Bronchial epithelial cell (primary cell): ENCODE results near the gene ADGRD1. TPM values are rescaled to one million over a fixed set of nuclear protein-coding genes. Genes with fewer than 3 reads are reported as not detected.

Experiments
- DNase-seq: peaks from one replicate; pipeline ENCODE4 v3.0.0-alpha.2; 2010; ENCODE audit warnings: low read depth
- FAIRE-seq: peaks from 2 replicates; lab custom pipeline; 2011; peaks lifted over from hg19 to GRCh38; lab: Jason Lieb, UNC
- H3K27me3 ChIP-seq: 2 replicates; pipeline ENCODE4 v1.5.1; 2011; ENCODE audit warnings: low read length; ENCODE audit not compliant: control insufficient read depth, insufficient read depth
- H3K36me3 ChIP-seq: 2 replicates; pipeline ENCODE4 v1.5.1; 2011; ENCODE audit warnings: low read length; ENCODE audit not compliant: control insufficient read depth, insufficient read depth
- H3K4me3 ChIP-seq: 2 replicates; pipeline ENCODE4 v1.5.1; 2011; ENCODE audit warnings: mild to moderate bottlenecking, low read depth, low read length, control low read depth
- total RNA-seq: library from RNA; depleted of rRNA; stranded (reverse); fragments of >200 nt; gene quantifications from 2 replicates; pipeline ENCODE4 v1.2.1, GENCODE V29; 2014
- TF ChIP-seq, protein P1 (sequence below): IDR thresholded peaks from 2 replicates; pipeline ENCODE4 v1.5.1; 2011; ENCODE audit warnings: mild to moderate bottlenecking, moderate library complexity, low read length, control low read depth, inconsistent platforms; ENCODE audit not compliant: insufficient read depth, severe bottlenecking

The ADGRD1 gene
- total RNA-seq, 1 donor from 2014 or later, result not detected

DNA sequence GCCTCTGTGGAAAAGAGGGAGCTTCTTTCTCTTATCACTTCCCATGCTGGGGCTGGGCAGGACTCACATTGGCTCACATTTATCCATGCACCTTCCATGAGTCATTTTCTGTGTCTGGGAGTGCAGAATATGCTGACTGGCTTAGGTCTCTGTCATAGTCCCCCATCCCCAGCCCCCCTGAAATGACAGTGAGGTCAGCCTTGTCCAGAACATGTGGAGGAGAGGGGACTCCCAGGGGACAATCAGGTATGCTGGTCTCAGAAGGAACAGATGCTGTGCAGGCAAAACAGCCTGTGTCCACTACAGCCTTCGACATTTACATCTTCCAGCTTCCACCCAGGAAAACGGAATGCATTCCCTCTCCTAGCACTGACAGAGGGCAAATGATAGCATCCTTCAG is 35.0 kb downstream of the ADGRD1 start:
- H3K27me3 ChIP-seq, result no peaks in the 10 kb centered on the region
- TF ChIP-seq, protein P1, sequence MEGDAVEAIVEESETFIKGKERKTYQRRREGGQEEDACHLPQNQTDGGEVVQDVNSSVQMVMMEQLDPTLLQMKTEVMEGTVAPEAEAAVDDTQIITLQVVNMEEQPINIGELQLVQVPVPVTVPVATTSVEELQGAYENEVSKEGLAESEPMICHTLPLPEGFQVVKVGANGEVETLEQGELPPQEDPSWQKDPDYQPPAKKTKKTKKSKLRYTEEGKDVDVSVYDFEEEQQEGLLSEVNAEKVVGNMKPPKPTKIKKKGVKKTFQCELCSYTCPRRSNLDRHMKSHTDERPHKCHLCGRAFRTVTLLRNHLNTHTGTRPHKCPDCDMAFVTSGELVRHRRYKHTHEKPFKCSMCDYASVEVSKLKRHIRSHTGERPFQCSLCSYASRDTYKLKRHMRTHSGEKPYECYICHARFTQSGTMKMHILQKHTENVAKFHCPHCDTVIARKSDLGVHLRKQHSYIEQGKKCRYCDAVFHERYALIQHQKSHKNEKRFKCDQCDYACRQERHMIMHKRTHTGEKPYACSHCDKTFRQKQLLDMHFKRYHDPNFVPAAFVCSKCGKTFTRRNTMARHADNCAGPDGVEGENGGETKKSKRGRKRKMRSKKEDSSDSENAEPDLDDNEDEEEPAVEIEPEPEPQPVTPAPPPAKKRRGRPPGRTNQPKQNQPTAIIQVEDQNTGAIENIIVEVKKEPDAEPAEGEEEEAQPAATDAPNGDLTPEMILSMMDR, result no peak
- no peak overlapping the region for H3K4me3 ChIP-seq
- DNase-seq (no peak), FAIRE-seq (no peak)
- H3K36me3 ChIP-seq, result no peaks in the 10 kb centered on the region

DNA sequence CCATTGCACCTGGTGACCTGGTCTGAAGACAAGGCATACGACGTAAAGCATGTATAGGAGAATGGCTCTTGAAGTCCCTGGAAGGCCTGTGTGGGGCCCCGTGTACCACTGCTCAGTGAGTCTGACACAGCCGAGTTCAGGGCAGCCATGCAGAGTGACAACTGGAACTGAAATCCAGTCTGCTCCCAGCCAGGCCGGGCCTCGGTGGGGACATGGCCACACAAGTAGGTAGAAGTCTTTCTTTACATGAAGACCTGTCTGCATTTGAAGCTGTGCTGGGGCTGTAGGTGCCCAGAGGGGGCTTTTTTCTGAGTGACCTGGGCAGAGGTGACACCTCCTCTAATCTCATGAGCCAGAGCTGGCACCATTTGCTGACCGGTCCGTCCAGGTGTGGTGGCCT is 35.7 kb downstream of the ADGRD1 start:
- TF ChIP-seq, protein P1, result no peak
- H3K27me3 ChIP-seq, result no peaks in the 10 kb centered on the region
- FAIRE-seq, result no peak
- no peak overlapping the region for H3K4me3 ChIP-seq
- no peak for DNase-seq
- H3K36me3 ChIP-seq, result no peaks in the 10 kb centered on the region

DNA sequence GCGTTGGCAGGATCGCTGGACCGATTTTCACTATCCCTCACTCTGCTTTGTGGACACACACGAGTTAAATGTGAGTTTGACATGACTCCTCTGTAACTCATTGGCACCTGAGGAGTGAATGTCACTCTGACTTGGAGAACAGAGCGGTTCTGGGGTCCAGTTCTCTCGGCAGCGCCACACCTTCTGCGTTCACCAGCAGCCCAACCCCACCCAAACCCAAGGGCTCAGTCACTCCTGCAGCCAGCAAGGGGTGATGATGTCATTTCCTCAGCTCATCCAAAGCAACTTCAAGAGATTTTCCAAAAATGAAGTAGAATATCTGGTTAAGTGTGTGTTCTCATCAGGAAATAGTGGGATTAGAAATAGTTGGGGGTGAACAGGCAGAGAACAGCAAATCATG is 36.3 kb downstream of the ADGRD1 start:
- H3K4me3 ChIP-seq, result no peak overlapping the region
- TF ChIP-seq, protein P1, result no peak
- no peak for FAIRE-seq
- no peaks in the 10 kb centered on the region for H3K36me3 ChIP-seq
- no peaks in the 10 kb centered on the region for H3K27me3 ChIP-seq
- no peak for DNase-seq

DNA sequence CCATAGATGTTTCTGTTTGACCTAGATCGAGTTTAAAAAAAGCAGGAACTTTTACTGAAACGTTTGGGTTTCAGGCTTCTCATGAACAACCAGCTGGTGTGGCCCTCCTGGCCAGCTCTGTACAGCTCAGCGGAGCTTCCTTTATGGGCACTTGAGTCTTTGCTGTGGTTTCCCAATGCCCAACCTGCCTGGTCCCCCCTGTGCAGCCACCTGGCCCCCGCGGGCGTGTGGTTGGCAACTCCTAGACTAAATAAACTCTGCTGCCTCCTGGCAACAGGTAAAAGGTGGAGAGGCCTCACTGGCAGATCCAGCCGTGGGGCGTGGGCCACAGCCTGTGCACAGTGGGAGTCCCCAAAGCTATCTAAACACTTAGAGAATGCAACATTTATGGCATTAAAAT is 38.7 kb downstream of the ADGRD1 start:
- no peak for DNase-seq
- FAIRE-seq, result peak; percentile 40
- TF ChIP-seq, protein P1, result no peak
- no peaks in the 10 kb centered on the region for H3K27me3 ChIP-seq
- no peaks in the 10 kb centered on the region for H3K36me3 ChIP-seq
- H3K4me3 ChIP-seq, result no peak overlapping the region

DNA sequence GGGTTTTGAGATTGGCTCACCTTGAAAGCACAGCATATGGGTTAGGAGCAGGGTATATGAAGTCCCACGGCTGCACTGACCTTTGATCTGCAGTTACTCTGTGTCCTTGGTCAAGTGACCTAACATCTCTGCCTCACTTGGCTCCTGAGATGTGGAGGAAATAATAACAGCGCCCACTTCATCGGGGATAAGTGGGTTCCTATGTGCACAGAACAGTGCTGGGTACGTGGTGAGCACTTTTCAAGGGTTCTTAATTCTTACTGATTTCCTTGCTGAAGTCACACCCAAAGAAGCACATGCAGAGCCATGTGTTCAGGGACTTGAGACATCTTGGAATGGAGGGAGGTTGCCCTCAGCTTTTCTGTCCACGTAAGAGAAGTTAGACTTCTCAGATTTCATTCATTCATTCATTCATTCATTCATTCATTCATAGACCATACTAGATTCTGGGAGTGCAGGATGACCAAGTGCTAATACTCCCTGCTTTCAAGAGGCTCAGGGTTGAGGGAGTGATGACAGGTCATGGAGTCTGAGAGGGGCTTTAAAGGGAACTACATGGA is 39.4 kb downstream of the ADGRD1 start:
- no peaks in the 10 kb centered on the region for H3K36me3 ChIP-seq
- H3K4me3 ChIP-seq, result no peak overlapping the region
- TF ChIP-seq, protein P1, result no peak
- no peak for FAIRE-seq
- DNase-seq, result no peak
- no peaks in the 10 kb centered on the region for H3K27me3 ChIP-seq
